GM23338 (cell line): ENCODE data around the gene PPP1R16B.

Experiments used
- CREB1 ChIP-seq: fragments of 250-450 bp; sonication (Bioruptor Pico); IDR thresholded peaks from 2 replicates; pipeline ENCODE4 v1.5.0; 2020; ENCODE audit warnings: low read depth, mild to moderate bottlenecking, moderate library complexity
- ETS1 ChIP-seq: IDR thresholded peaks from 2 replicates; pipeline ENCODE4 v1.6.1; 2016; ENCODE audit warnings: antibody characterized with exemption
- EZH2 ChIP-seq: fragments of 200-600 bp; sonication (generic); IDR thresholded peaks from one replicate; pipeline ENCODE4 v1.8.0; 2017; ENCODE audit warnings: antibody characterized with exemption, mild to moderate bottlenecking, low read depth; ENCODE audit not compliant: unreplicated experiment
- EZH2phosphoT487 ChIP-seq: fragments of 200-600 bp; sonication (generic); IDR thresholded peaks from one replicate; pipeline ENCODE4 v1.8.1; 2018; ENCODE audit warnings: antibody characterized with exemption; ENCODE audit not compliant: unreplicated experiment
- JUNB ChIP-seq: IDR thresholded peaks from one replicate; pipeline ENCODE4 v1.6.1; 2016; ENCODE audit warnings: antibody characterized with exemption; ENCODE audit not compliant: unreplicated experiment
- NANOG ChIP-seq: IDR thresholded peaks from 2 replicates; pipeline ENCODE4 v1.6.1; 2016; ENCODE audit warnings: antibody characterized with exemption, borderline replicate concordance
- POLR2AphosphoS5 ChIP-seq: IDR thresholded peaks from 2 replicates; pipeline ENCODE4 v1.6.1; 2016; ENCODE audit warnings: antibody characterized with exemption, low read depth
- TF ChIP-seq, protein P1 (sequence below), 2 experiments: fragments of 200-600 bp in 1 of 2; sonication (generic) in 1 of 2; conservative IDR thresholded peaks; 2 replicates each; pipeline versions ENCODE4 v1.5.1 to v1.6.1; 2016 to 2017; ENCODE audit warnings: antibody characterized with exemption in 2 of 2, low read depth in 2 of 2, mild to moderate bottlenecking in 2 of 2, moderate library complexity in 1 of 2
- TF ChIP-seq, protein P2 (sequence below): IDR thresholded peaks from one replicate; pipeline ENCODE4 v1.6.1; 2018; ENCODE audit warnings: antibody characterized with exemption; ENCODE audit not compliant: unreplicated experiment

- no peak for TF ChIP-seq EZH2
- TF ChIP-seq, protein P1, sequence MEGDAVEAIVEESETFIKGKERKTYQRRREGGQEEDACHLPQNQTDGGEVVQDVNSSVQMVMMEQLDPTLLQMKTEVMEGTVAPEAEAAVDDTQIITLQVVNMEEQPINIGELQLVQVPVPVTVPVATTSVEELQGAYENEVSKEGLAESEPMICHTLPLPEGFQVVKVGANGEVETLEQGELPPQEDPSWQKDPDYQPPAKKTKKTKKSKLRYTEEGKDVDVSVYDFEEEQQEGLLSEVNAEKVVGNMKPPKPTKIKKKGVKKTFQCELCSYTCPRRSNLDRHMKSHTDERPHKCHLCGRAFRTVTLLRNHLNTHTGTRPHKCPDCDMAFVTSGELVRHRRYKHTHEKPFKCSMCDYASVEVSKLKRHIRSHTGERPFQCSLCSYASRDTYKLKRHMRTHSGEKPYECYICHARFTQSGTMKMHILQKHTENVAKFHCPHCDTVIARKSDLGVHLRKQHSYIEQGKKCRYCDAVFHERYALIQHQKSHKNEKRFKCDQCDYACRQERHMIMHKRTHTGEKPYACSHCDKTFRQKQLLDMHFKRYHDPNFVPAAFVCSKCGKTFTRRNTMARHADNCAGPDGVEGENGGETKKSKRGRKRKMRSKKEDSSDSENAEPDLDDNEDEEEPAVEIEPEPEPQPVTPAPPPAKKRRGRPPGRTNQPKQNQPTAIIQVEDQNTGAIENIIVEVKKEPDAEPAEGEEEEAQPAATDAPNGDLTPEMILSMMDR (conservative IDR thresholded peaks at IDR 0.05; ENCODE audit: low read depth in 2 of 2), result no peak; a peak in 1 of 4 replicates
- no peak for TF ChIP-seq EZH2phosphoT487
- no peak for TF ChIP-seq JUNB
- TF ChIP-seq, protein P2, sequence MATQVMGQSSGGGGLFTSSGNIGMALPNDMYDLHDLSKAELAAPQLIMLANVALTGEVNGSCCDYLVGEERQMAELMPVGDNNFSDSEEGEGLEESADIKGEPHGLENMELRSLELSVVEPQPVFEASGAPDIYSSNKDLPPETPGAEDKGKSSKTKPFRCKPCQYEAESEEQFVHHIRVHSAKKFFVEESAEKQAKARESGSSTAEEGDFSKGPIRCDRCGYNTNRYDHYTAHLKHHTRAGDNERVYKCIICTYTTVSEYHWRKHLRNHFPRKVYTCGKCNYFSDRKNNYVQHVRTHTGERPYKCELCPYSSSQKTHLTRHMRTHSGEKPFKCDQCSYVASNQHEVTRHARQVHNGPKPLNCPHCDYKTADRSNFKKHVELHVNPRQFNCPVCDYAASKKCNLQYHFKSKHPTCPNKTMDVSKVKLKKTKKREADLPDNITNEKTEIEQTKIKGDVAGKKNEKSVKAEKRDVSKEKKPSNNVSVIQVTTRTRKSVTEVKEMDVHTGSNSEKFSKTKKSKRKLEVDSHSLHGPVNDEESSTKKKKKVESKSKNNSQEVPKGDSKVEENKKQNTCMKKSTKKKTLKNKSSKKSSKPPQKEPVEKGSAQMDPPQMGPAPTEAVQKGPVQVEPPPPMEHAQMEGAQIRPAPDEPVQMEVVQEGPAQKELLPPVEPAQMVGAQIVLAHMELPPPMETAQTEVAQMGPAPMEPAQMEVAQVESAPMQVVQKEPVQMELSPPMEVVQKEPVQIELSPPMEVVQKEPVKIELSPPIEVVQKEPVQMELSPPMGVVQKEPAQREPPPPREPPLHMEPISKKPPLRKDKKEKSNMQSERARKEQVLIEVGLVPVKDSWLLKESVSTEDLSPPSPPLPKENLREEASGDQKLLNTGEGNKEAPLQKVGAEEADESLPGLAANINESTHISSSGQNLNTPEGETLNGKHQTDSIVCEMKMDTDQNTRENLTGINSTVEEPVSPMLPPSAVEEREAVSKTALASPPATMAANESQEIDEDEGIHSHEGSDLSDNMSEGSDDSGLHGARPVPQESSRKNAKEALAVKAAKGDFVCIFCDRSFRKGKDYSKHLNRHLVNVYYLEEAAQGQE, result no peak
- no peak for TF ChIP-seq CREB1 (CRISPR knock-in tag)
- TF ChIP-seq POLR2AphosphoS5, result no peak
- TF ChIP-seq ETS1, result no peak
- no peak for TF ChIP-seq NANOG
Measured at GRCh38 chr20:38806855-38807655, 1.6 kb downstream of the PPP1R16B start.
